H1 (cell line): ENCODE results near the gene TTI1. TPM values are rescaled to one million over a fixed set of nuclear protein-coding genes. Genes with fewer than 3 reads are reported as not detected.

ENCODE experiments used
- CTCF ChIA-PET: fragments of 300-600 bp; sonication (Branson Sonifier 250); formaldehyde crosslinking; loops from one replicate; lab custom pipeline; 2021; ENCODE audit not compliant: partially characterized antibody; lab: Charles Lee
- POLR2A ChIA-PET: fragments of 300-600 bp; sonication (Branson Sonifier 250); formaldehyde crosslinking; loops from one replicate; lab custom pipeline; 2021; ENCODE audit warnings: inconsistent platforms; ENCODE audit not compliant: partially characterized antibody; lab: Charles Lee
- DNase-seq, 2 experiments: peaks; one replicate each; pipeline versions ENCODE4 v3.0.0 to v3.0.0-alpha.2; 2010 to 2022; ENCODE audit warnings: low spot score in 2 of 2, low read depth in 1 of 2, mixed read lengths in 1 of 2
- FAIRE-seq: peaks from 2 replicates; lab custom pipeline; 2011; peaks lifted over from hg19 to GRCh38; lab: Jason Lieb, UNC
- H2AFZ ChIP-seq: 2 replicates; pipeline ENCODE4 v1.8.1; 2012; ENCODE audit warnings: low read length, inconsistent platforms
- H2AK5ac ChIP-seq: 2 replicates; pipeline ENCODE4 v1.6.1; 2013; ENCODE audit warnings: low read depth, low read length
- H2BK120ac ChIP-seq: replicated peaks from 2 replicates; pipeline ENCODE3; 2013; ENCODE audit warnings: low read depth, low read length, inconsistent platforms
- H2BK12ac ChIP-seq: 2 replicates; pipeline ENCODE4 v1.6.1; 2013; ENCODE audit warnings: low read depth, low read length
- H2BK15ac ChIP-seq: 2 replicates; pipeline ENCODE4 v1.6.1; 2013; ENCODE audit warnings: low read length
- H2BK20ac ChIP-seq: 2 replicates; pipeline ENCODE4 v1.6.1; 2013; ENCODE audit warnings: low read length
- H2BK5ac ChIP-seq: 2 replicates; pipeline ENCODE4 v1.6.1; 2013; ENCODE audit warnings: low read depth, low read length
- H3K14ac ChIP-seq: 2 replicates; pipeline ENCODE4 v1.6.1; 2013; ENCODE audit warnings: inconsistent platforms; ENCODE audit not compliant: insufficient read length
- H3K18ac ChIP-seq: 2 replicates; pipeline ENCODE4 v1.6.1; 2013; ENCODE audit warnings: low read length; ENCODE audit errors: extremely low read depth
- H3K23ac ChIP-seq: 2 replicates; pipeline ENCODE4 v1.6.1; 2013; ENCODE audit warnings: inconsistent platforms; ENCODE audit not compliant: insufficient read length
- H3K23me2 ChIP-seq: 2 replicates; pipeline ENCODE4 v1.6.1; 2013; ENCODE audit warnings: low read depth, low read length
- H3K27ac ChIP-seq: 2 replicates; pipeline ENCODE4 v1.6.1; 2011; ENCODE audit warnings: low read depth, low read length, inconsistent platforms
- H3K27me3 ChIP-seq, 4 experiments: replicated peaks in 1 of 4; 1 replicate in 1 of 4; 2 replicates in 3 of 4; pipeline versions ENCODE4 v1.6.1 to v1.8.1; 2011 to 2013; ENCODE audit warnings: low read length in 3 of 4, mild to moderate bottlenecking in 3 of 4, inconsistent platforms in 2 of 4, mixed read lengths in 2 of 4, moderate library complexity in 1 of 4; ENCODE audit not compliant: control insufficient read depth in 3 of 4, insufficient read depth in 3 of 4; ENCODE audit errors: extremely low read depth in 1 of 4
- H3K36me3 ChIP-seq, 4 experiments: 2 replicates each; pipeline versions ENCODE4 v1.6.1 to v1.8.1; 2011 to 2013; ENCODE audit warnings: mild to moderate bottlenecking in 4 of 4, low read length in 3 of 4, moderate library complexity in 2 of 4, control low read depth in 1 of 4, inconsistent platforms in 1 of 4; ENCODE audit not compliant: insufficient read depth in 4 of 4, control insufficient read depth in 2 of 4
- H3K4ac ChIP-seq: replicated peaks from 2 replicates; pipeline ENCODE3; 2013; ENCODE audit warnings: low read length, low read depth, mixed read lengths, inconsistent platforms; ENCODE audit not compliant: insufficient read length
- H3K4me1 ChIP-seq, 4 experiments: replicated peaks in 1 of 4; 1 replicate in 1 of 4; 2 replicates in 3 of 4; pipeline versions ENCODE4 v1.6.1 to v1.8.1; 2011 to 2013; ENCODE audit warnings: low read length in 3 of 4, inconsistent platforms in 2 of 4, mixed read lengths in 1 of 4; ENCODE audit not compliant: insufficient read depth in 4 of 4, control insufficient read depth in 3 of 4
- H3K4me2 ChIP-seq, 2 experiments: 2 replicates each; pipeline versions ENCODE4 v1.6.1 to v1.8.1; 2011 to 2013; ENCODE audit warnings: low read depth in 2 of 2, low read length in 2 of 2, control low read depth in 1 of 2, inconsistent platforms in 1 of 2, mild to moderate bottlenecking in 1 of 2; ENCODE audit not compliant: insufficient read depth in 1 of 2
- H3K4me3 ChIP-seq, 4 experiments: fragments of 200-600, 300-600 bp in 1 of 4; sonication (generic), shearing (Covaris generic), sonication (Bioruptor Twin) in 1 of 4; 2 replicates each; pipeline versions ENCODE4 v1.5.1 to v1.8.1; 2011 to 2016; ENCODE audit warnings: low read length in 4 of 4, low read depth in 3 of 4, control low read depth in 2 of 4, inconsistent platforms in 2 of 4, mild to moderate bottlenecking in 2 of 4, mixed read lengths in 1 of 4, moderate library complexity in 1 of 4; ENCODE audit not compliant: insufficient read depth in 2 of 4; ENCODE audit errors: extremely low read depth in 1 of 4
- H3K56ac ChIP-seq: replicated peaks from 2 replicates; pipeline ENCODE3; 2013; ENCODE audit warnings: low read depth, mild to moderate bottlenecking, mixed read lengths, low read length, inconsistent platforms; ENCODE audit not compliant: insufficient read length
- H3K79me1 ChIP-seq: 2 replicates; pipeline ENCODE4 v1.6.1; 2013; ENCODE audit warnings: low read depth, low read length, control low read depth
- H3K79me2 ChIP-seq, 2 experiments: 2 replicates each; pipeline versions ENCODE4 v1.6.1 to v1.8.1; 2012 to 2013; ENCODE audit warnings: low read length in 2 of 2, mild to moderate bottlenecking in 2 of 2, inconsistent platforms in 1 of 2; ENCODE audit not compliant: insufficient read depth in 2 of 2, control insufficient read depth in 1 of 2
- H3K9ac ChIP-seq, 4 experiments: replicated peaks in 1 of 4; 1 replicate in 1 of 4; 2 replicates in 3 of 4; pipeline versions ENCODE4 v1.6.1 to v1.8.1; 2011 to 2013; ENCODE audit warnings: low read depth in 3 of 4, low read length in 3 of 4, control low read depth in 2 of 4, mild to moderate bottlenecking in 2 of 4, moderate library complexity in 2 of 4, inconsistent platforms in 1 of 4; ENCODE audit errors: extremely low read depth in 1 of 4
- H3K9me3 ChIP-seq, 2 experiments: 2 replicates each; pipeline versions ENCODE4 v1.6.1 to v1.8.1; 2012 to 2013; ENCODE audit warnings: mild to moderate bottlenecking in 2 of 2, moderate library complexity in 2 of 2, control low read depth in 1 of 2, inconsistent platforms in 1 of 2, low read depth in 1 of 2, low read length in 1 of 2, mixed read lengths in 1 of 2; ENCODE audit not compliant: insufficient read depth in 2 of 2
- H4K20me1 ChIP-seq, 2 experiments: replicated peaks in 1 of 2; 2 replicates each; pipeline versions ENCODE3 to v1.8.1; 2011 to 2013; ENCODE audit warnings: inconsistent platforms in 2 of 2, low read length in 2 of 2, mild to moderate bottlenecking in 1 of 2; ENCODE audit not compliant: insufficient read depth in 2 of 2, control insufficient read depth in 1 of 2
- H4K5ac ChIP-seq: 2 replicates; pipeline ENCODE4 v1.6.1; 2013; ENCODE audit warnings: low read length, low read depth, mixed read lengths, inconsistent platforms; ENCODE audit not compliant: insufficient read length
- H4K8ac ChIP-seq: 2 replicates; pipeline ENCODE4 v1.8.0; 2013; ENCODE audit warnings: mild to moderate bottlenecking, moderate library complexity, low read length, inconsistent platforms; ENCODE audit not compliant: insufficient read depth; ENCODE audit errors: extremely low read depth
- H4K91ac ChIP-seq: replicated peaks from 2 replicates; pipeline ENCODE3; 2013; ENCODE audit warnings: low read length, mixed read lengths, inconsistent platforms; ENCODE audit not compliant: insufficient read length
- CBX5 ChIP-seq: fragments of 300-800, 300-1000 bp; sonication (generic); IDR thresholded peaks from 2 replicates; pipeline ENCODE4 v1.7.1; 2016; ENCODE audit warnings: antibody characterized with exemption, low read length, low read depth
- WGBS, 2 experiments: shearing (Covaris generic) in 1 of 2; methylation state at CpG; one replicate each; pipeline versions ENCODE4 v1.1.6 to v1.1.7; 2013 to 2015; ENCODE audit warnings: low lambda C conversion rate in 2 of 2, mixed read lengths in 2 of 2, inconsistent platforms in 1 of 2, low coverage in 1 of 2, missing lambda C conversion rate in 1 of 2; ENCODE audit not compliant: insufficient replicate concordance in 2 of 2, insufficient coverage in 1 of 2, insufficient read length in 1 of 2; ENCODE audit errors: extremely low coverage in 1 of 2, missing lambda C conversion rate in 1 of 2; 5-methylcytosine and 5-hydroxymethylcytosine counted together
- polyA plus RNA-seq, 7 experiments: library from polyadenylated mRNA; depleted of rRNA in 3 of 7; stranded (reverse) in 5 of 7; unstranded in 2 of 7; fragments of >200 nt in 5 of 7; fragments of 200-250 nt in 2 of 7; gene quantifications; 1 replicate in 5 of 7; 2 replicates in 1 of 7; 4 replicates in 1 of 7; pipeline versions ENCODE4 v1.2.1 to v1.2.3, GENCODE V29; 2011 to 2013; ENCODE audit warnings: missing spikeins in 2 of 7, mixed read lengths in 2 of 7
- total RNA-seq: library from RNA; stranded (reverse); fragmentation: NEBNext Ultra II Directional; extraction: Animal tissue kit (Norgen Biotek cat#: 25700); gene quantifications from 2 replicates; pipeline ENCODE4 v1.2.1, GENCODE V29; 2021

TTI1 gene
- total and polyA plus RNA-seq, 2 of the 8 experiments (the other 6 are each of a cell fraction or from before 2014, with no cell fraction given): 34.1 to 47.0 TPM

DNA sequence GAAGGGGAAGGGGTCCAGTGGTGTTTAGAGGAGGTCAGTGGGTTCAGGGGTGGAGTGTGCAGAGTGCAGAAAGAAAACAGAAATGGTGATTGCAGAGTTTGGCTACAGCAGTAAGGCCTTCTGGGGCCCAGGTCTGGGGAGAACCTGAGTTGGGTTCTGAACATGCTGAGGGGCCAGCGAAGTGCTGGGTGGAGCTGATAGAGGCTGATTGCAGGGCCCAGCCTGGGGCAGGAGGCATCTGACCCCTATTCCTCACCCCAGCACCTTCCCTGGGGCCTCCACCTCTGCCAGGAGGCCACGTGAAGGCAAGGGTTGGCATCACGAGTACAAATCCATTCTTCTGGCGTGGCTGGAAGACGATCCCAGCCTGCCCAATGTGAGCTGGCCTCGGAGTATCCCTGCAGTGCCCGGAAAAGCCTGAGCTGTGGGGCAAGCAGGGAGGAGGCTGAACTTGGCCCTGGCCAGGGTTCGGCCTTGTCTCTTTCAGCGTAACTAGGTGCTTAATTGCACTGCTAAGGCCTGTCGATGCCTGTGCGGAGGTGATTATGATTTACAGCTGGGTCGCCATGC lies 95.0 kb downstream of the TTI1 start:
- Histone ChIP-seq H2BK20ac (no peak overlapping the region), H2BK120ac (no peak overlapping the region), H2BK5ac (no peak overlapping the region), H3K27ac (no peak overlapping the region), H2AK5ac (no peak overlapping the region), H3K18ac (no peak overlapping the region), H4K8ac (no peak overlapping the region), H3K14ac (no peak overlapping the region), H3K23ac (no peak overlapping the region), H3K23me2 (no peaks in the 10 kb centered on the region), H3K36me3 (no peaks in the 10 kb centered on the region), H3K56ac (no peak overlapping the region), H3K4ac (no peak overlapping the region), H3K4me2 (no peak overlapping the region), H3K79me1 (no peaks in the 10 kb centered on the region), H3K4me1 (peaks cover 0 to 4% (median 1%) of the 10 kb centered on the region in 4 experiments; a peak in 4 of 7 replicates), H4K91ac (no peak overlapping the region), H3K9me3 (no peaks in the 10 kb centered on the region), H3K27me3 (no peaks in the 10 kb centered on the region), H4K20me1 (no peaks in the 10 kb centered on the region), H3K79me2 (no peaks in the 10 kb centered on the region), H2AFZ (no peak overlapping the region), H2BK12ac (no peak overlapping the region), H3K9ac (no peak overlapping the region), H2BK15ac (no peak overlapping the region), H4K5ac (no peak overlapping the region), H3K4me3 (no peak overlapping the region)
- ChIA-PET POLR2A (interaction anchor here (1.7 kb wide), 1 partner anchor 15 kb away, joined by 4 read pairs; no protein-coding TSS in a partner anchor), CTCF (interaction anchor here (0.6 to 1.9 kb wide), 6 partner anchors 14 to 101 kb away, joined by 3 to 6 read pairs (median 3); no protein-coding TSS in a partner anchor)
- no peak for DNase-seq
- FAIRE-seq: no peak
- 94% methylated on average over 12 of the region's 12 CpGs; no CpG with 5 or more reads in 1 of the 2 experiments for WGBS, 2 experiments
- no peak for TF ChIP-seq CBX5
